Islet precursor cell (in vitro differentiated cells): ENCODE results near the gene PHF21A.
"Not testable (repeated sequence)": the region's sequence is repeated elsewhere in the genome, so short reads cannot be mapped to it uniquely, and the experiment has no call there.

Experiments
- DNase-seq: peaks from one replicate; pipeline ENCODE4 v3.0.0-alpha.2; 2018

The PHF21A gene

DNA sequence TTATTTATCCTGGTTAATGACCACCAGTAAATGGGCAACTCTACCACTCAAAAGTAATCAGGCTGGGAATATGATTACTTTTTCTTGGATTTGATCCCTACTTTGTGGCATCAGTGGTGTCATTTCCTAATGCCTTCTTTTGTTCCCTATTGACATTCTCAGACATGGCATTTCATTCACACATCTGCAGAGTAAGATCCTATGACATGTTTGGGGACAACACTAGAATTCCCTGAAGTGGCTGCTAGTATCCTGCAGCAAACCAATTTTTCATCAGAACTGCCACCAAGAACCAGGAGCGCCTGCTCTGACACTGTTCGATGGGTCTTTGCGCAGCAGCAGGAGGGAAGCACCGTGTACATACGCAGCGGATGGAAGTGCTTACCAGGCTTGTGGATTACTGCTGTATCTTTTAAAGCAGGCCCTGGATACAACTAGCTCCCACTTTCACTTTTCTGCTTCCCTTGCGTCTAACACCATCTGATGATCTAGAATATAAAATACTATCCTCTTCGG is 101.1 kb downstream of the PHF21A start:
- no peak for DNase-seq

DNA sequence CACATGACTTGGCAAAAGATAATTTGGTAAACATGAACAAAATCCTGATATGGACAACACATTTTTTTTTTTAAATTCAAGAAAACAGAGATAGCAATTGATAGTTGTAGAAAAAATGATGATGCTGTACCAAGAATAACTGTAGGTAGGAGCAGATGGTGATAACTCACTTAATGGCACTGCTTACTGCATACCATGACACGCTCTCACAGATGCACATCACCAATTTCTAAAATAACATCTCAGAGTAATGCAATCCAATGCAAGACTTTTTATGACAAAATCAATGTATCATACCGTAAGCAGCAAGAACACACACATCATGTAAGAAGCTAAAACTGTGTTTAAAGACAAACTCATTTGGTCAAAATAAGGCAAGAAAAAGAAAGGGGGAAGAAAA is 102.6 kb downstream of the PHF21A start:
- DNase-seq = no peak

DNA sequence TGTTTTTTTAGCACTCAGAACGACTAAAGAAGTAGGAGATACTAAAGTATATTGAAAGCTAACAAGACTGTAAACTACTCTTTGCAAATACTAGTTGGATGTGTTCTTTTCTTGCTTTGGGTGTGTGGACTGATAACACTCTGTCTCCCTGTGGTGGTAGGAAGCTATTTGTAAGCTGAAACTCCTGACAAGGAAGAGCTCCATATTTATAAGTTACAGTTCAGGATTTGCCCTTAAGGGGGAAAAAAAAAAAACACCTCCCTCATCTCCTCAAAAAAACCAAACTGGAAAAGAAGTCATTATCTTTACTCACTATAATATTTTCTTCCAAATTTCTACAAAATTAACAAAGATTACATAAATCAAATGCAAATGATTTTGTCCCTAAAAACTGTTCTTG is 103.9 kb downstream of the PHF21A start:
- DNase-seq = no peak

GRCh38 chr11:46015941-46016340 is 105.3 kb downstream of the PHF21A start:
- no peak for DNase-seq

DNA sequence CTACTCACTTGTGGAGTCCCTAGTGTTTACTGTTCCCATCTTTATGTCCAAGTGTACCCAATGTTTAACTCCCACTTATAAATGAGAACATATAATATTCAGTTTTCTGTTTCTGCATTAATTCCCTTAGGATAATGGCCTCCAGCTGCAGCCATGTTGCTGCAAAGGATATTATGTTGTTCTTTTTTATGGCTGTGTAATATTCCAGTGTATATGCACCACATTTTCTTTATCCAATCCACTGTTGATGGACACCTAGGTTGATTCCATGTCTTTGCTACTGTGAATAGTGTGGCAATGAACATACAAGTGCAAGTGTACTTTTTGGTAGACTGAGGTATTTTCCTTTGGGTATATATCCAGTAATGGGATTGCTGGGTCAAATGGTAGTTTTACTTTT is 107.1 kb downstream of the PHF21A start:
- DNase-seq = not testable (repeated sequence)

DNA sequence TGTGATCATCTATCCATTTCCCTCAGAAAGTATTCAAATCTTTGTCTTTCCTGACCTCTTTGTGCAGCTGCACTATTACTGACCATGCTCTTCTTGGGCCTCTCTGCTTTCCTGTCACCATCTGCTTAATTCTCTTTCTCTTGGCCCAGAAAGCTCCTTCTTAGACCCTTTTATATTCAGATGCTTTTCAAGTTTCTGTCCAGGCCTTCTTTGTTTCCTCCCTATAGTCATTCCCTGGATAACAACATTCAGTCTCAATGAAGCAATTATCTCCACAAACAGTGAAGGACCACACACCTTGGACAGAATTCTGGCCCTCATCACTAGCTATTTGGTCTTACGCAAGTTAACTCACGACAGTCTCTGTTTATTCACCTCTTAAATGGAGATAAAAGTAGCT is 109.1 kb downstream of the PHF21A start:
- no peak for DNase-seq

- no peak for DNase-seq
Measured at GRCh38 chr11:46010100-46010499, 111.2 kb downstream of the PHF21A start.

DNA sequence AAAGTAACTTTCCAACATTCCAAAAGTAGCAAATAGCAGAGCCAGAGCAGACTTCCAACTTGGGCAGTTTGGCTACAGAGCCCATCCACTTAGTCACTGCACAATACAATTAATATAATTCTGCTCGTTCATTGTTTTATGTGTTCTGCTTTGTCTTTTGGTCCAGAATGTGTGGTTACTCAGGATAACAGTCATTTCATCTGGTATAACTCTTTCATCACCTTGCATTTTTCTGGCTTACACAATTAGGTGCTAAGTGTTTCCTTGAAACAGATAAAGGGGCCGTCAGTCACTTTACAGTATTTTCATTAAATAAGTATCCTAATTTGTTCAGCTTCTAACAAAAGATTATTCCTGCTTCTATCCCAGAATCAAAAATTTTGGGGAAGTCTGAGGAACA is 111.6 kb downstream of the PHF21A start:
- DNase-seq = no peak

GRCh38 chr11:46006418-46007070 is 114.7 kb downstream of the PHF21A start:
- no peak for DNase-seq

GRCh38 chr11:46003572-46003971 is 117.7 kb downstream of the PHF21A start:
- DNase-seq = no peak

DNA sequence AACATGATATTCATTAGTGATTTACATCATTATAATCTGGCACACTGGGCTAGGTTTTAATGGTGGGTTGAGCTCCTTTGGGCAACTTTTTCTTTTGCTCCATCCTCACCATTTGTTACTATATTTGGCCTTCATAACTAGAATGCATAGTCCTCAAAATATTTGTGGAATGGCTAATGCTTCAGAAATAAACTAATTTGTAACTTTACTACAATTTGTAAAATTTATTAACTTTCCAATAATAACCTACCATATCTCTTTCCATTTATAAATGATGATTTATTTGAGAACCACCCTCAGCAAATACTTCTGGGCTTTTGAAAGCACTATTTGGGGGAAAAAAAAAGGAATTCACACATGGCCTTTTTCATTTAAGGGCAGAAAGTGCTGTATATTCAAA is 119.1 kb downstream of the PHF21A start:
- DNase-seq = no peak

DNA sequence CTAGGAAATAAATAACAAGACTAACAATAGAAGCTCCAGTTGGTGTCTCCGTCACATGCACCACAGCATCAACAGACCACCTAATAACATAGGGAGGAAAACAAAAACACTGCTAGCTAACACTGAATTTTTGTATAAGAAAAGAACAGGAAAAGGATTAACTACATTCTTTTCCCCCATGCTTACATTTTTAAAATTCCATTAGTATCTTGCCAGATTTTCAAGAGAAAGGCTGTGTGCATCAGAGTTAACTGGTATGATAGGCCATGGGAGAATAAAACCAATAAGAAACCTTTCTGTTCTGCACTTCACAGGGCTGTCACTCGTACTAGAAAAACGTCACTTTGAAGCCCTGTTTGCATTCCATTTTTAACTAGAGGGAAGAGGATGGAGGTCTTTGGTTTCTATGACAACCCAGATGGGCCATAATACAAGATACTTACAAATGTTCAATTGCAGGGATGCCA is 119.8 kb downstream of the PHF21A start:
- DNase-seq = no peak

DNA sequence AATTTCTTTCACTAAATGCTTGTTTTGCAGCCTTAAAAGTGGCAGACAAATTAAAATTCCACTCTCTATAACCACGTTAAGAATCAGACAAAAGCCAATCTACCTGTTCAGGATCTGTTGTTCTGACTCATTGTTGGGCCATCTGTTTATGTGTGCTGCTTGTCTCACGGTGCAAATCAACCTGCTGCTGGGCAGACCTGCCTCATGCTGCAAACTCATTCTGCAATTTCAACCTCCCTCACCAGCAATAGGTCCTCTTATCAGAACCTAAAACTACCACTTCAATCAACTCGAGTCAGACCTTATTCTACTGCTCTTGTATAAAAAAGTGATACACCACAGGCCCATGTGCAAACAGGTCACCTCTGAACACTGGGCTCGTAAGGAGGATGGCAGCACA is 123.7 kb downstream of the PHF21A start:
- DNase-seq = peak; percentile 68

GRCh38 chr11:45995342-45995734 is 125.9 kb downstream of the PHF21A start:
- DNase-seq = no peak

- peak; percentile 88 for DNase-seq
Measured at GRCh38 chr11:45994371-45995341, 126.6 kb downstream of the PHF21A start.

DNA sequence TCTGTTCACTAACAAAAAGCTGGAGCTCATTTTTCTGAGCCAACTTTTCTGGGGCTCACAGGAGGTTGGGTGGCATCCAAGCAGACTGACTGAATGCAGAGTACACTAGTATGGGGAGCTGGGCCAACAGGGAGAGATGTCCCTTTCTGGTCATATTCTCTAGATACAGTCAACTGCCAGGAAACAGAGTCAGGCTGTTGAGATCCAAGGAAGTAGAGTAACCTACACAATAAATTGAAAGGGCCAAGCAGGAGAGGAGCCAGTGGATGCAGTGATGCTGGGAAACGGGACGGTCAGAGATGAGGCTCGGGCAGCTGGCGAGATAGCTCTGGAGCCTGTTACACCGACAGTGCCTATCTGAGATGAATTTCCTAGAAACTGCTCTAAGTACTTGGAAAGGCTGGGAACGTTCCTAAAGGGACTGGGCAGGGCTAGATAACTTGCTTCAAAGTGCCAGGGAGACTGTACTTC is 127.7 kb downstream of the PHF21A start:
- DNase-seq = no peak

- no peak for DNase-seq
Measured at GRCh38 chr11:45988921-45989320, 132.3 kb downstream of the PHF21A start.

DNA sequence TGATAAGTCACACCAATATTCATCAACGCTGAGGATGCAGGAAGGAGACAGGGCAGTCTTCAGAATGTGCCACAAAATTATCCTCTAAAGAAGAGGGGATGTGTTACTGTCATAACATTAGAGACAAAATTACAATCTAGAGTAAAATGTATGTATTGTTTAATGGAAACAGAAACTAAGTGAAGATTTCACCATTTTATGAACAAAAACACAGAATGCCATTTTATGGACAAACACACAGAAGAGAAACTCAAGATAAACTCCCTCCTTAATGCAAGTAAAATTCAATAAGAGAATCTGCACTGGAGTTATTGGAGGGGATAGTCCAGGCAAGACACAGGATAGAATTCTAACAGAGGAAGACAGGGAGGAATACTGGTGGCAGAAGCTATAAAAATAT is 136.0 kb downstream of the PHF21A start:
- no peak for DNase-seq

DNA sequence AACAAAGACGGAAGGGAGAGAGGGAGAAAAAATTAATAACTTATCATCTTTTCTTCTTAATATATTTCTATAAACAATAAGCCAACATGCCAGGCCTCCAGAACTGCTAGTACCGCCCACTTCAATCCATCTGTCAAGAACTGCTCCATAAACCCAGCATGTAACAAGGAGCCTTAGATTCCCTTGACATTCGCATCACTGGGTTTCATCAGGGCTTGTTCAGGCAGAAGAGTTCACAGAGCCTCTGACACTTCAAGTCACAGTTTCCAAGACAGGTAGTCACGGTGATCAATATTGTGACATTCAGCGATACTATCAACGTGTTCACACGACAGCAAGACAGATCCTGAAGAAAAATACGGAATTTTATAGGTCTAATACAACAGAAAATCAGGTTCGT is 137.1 kb downstream of the PHF21A start:
- peak; percentile 54 for DNase-seq

DNA sequence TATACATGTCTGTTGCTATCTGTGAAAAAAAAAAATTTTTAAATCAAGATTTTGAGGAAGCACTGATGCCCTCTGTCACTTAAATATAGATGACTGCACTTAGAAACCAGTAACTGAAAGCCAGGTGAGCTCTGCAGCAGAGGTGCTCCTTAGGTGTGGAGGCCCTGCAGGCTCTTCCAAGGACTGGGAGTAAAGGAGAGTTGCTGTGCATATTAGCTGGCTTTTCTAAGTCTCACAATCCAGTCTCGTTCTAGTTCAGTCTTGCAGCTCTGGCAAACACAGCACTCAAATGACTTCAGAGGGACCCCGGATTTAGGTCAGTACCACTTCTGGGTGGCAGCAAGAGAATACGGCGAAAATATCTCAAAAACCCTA is 137.8 kb downstream of the PHF21A start:
- peak; percentile 64 for DNase-seq

GRCh38 chr11:45982656-45983470 is 138.4 kb downstream of the PHF21A start:
- peak; percentile 96 for DNase-seq

DNA sequence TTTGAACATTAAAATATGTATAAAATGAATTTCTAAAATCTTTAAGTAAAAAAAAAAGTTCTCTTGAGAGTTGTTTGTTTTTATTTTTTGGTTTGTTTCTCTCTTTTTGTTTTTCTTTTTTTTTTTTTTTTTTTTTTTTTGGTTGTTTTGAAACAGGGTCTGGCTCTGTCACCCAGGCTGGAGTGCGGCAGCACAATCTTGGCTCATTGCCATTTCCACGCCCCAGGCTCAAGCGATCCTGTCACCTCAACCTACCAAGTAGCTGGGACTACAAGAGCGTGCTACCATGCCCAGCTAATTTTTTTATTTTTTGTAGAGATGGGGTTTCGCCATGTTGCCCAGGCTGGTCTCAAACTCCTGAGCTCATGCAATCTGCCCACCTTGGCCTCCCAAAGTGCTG is 139.4 kb downstream of the PHF21A start:
- not testable (repeated sequence) for DNase-seq

GRCh38 chr11:45974806-45975205 is 146.4 kb downstream of the PHF21A start:
- DNase-seq = no peak
